ENCODE measurements around the gene CPXM1.

DNA sequence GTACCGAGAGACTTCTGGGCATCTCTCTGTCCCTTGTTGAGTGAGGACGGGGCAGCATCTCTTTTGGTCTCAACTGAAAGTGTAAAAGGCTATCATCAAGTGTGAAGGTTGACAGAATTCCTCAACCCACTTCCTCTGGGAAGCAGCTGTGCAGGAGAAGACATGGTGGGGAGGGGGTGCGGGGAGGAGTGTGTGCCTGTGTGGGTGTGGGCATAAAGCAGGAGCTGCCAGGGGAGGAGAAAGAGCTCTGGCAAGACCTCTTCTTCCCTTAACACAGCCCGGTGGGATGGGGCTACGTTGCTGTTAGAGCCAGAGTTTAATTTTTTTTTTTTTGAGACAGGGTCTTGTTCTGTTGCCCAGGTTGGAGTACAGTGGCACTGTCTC lies 31.8 kb downstream of the CPXM1 start:
- TF ChIP-seq YY1 (IDR thresholded peaks at IDR 0.05; ENCODE audit: insufficient read depth, insufficient read length) (no peak), ZNF274 (IDR thresholded peaks at IDR 0.05; ENCODE audit: low read depth, low read length) (no peak)
